CD4-positive, alpha-beta T cell (primary cell): Measurements from ENCODE around the gene A2ML1. TPM values are rescaled to one million over a fixed set of nuclear protein-coding genes. Genes with fewer than 3 reads are reported as not detected.

Experiments
- ATAC-seq: fragments of 200-7000 bp; cut with Tn5 transposase; one replicate; pipeline ENCODE4 v1.10.0; 2022; ENCODE audit warnings: mild to moderate bottlenecking; ENCODE audit not compliant: poor library complexity
- CTCF ChIA-PET: fragments of 350-600 bp; sonication (Branson Sonifier 250); formaldehyde crosslinking; loops from one replicate; lab custom pipeline; 2021; ENCODE audit warnings: antibody characterized with exemption, inconsistent platforms; lab: Charles Lee
- POLR2A ChIA-PET: fragments of 350-600 bp; sonication (Branson Sonifier 250); formaldehyde crosslinking; loops from one replicate; lab custom pipeline; 2021; ENCODE audit warnings: antibody characterized with exemption, inconsistent platforms; lab: Charles Lee
- DNase-seq, 14 experiments: peaks; one replicate each; pipeline ENCODE4 v3.0.0-alpha.2; 2013 to 2020; ENCODE audit warnings: mixed read lengths in 2 of 14
- H3K27ac ChIP-seq, 2 donors: one replicate each; pipeline versions ENCODE4 v1.5.1 to v1.7.0; 2013; ENCODE audit warnings: low read length in 2 of 2, low read depth in 1 of 2, mild to moderate bottlenecking in 1 of 2
- H3K27me3 ChIP-seq, 2 experiments: 1 replicate in 1 of 2; 2 replicates in 1 of 2; pipeline versions ENCODE4 v1.6.1 to v1.7.0; 2013; ENCODE audit warnings: low read length in 2 of 2, control low read depth in 1 of 2, mild to moderate bottlenecking in 1 of 2, moderate library complexity in 1 of 2; ENCODE audit not compliant: insufficient read depth in 2 of 2, control insufficient read depth in 1 of 2
- H3K36me3 ChIP-seq: one replicate; pipeline ENCODE4 v1.6.1; 2013; ENCODE audit warnings: low read length, control low read depth; ENCODE audit not compliant: insufficient read depth
- H3K4me1 ChIP-seq: one replicate; pipeline ENCODE4 v1.6.1; 2013; ENCODE audit warnings: low read length, control low read depth; ENCODE audit not compliant: insufficient read depth
- H3K4me3 ChIP-seq: one replicate; pipeline ENCODE4 v1.5.1; 2013; ENCODE audit warnings: mild to moderate bottlenecking, low read length, moderate library complexity
- H3K9me3 ChIP-seq, 2 experiments: 1 replicate in 1 of 2; 2 replicates in 1 of 2; pipeline versions ENCODE4 v1.6.1 to v1.7.0; 2013; ENCODE audit warnings: low read length in 2 of 2, mild to moderate bottlenecking in 2 of 2, control low read depth in 1 of 2, moderate library complexity in 1 of 2; ENCODE audit not compliant: control insufficient read depth in 1 of 2, insufficient read depth in 1 of 2
- H3K27ac Mint-ChIP-seq: one replicate; pipeline ENCODE4 v1.8.0; 2020; ENCODE audit warnings: mixed read lengths
- H3K27me3 Mint-ChIP-seq: one replicate; pipeline ENCODE4 v1.8.0; 2021; ENCODE audit warnings: mixed read lengths
- H3K36me3 Mint-ChIP-seq: one replicate; pipeline ENCODE4 v1.8.0; 2021; ENCODE audit warnings: low read depth, mixed read lengths
- H3K4me1 Mint-ChIP-seq: one replicate; pipeline ENCODE4 v1.8.0; 2021; ENCODE audit warnings: low read depth, mixed read lengths
- H3K4me3 Mint-ChIP-seq: one replicate; pipeline ENCODE4 v1.8.0; 2020; ENCODE audit warnings: mild to moderate bottlenecking, mixed read lengths
- H3K9me3 Mint-ChIP-seq: one replicate; pipeline ENCODE4 v1.8.0; 2020; ENCODE audit warnings: mixed read lengths
- CTCF ChIP-seq: fragments of 200-600 bp; IDR thresholded peaks from one replicate; pipeline ENCODE4 v1.8.0; 2022; ENCODE audit warnings: antibody characterized with exemption, mild to moderate bottlenecking
- intact Hi-C, 2 experiments: fragments of 100-400 bp; cut with DNase I in 1 of 2; cut with micrococcal nuclease in 1 of 2; formaldehyde crosslinking; loops; one replicate each; pipeline versions ENCODE4 v1.15.1 to v1.9.0; 2023 to 2025; cut with DNase I, micrococcal nuclease
- total RNA-seq, 174 experiments: library from RNA in 2 of 174; stranded (reverse) in 2 of 174; gene quantifications; one replicate each; pipeline ENCODE4 v1.2.3 and lab custom pipeline; 2021 to 2026

Gene A2ML1
- total RNA-seq, 2 experiments from 2014 or later: not detected

GRCh38 chr12:8841778-8842177, 19.4 kb downstream of the A2ML1 start:
- no peak for TF ChIP-seq CTCF
- intact Hi-C loops: no loop called here

GRCh38 chr12:8844665-8845064, 22.2 kb downstream of the A2ML1 start:
- Mint-ChIP-seq H3K9me3 (no peaks in the 10 kb centered on the region), H3K4me1 (no peaks in the 10 kb centered on the region)
- no peak for DNase-seq

More at GRCh38 chr12:8841778-8842177, 19.4 kb downstream of the A2ML1 start:
- H3K9me3 ChIP-seq: no peaks in the 10 kb centered on the region
- H3K27ac ChIP-seq: no peak overlapping the region
- H3K27me3 ChIP-seq: no peaks in the 10 kb centered on the region
- POLR2A ChIA-PET: no interaction called here
- no peak for DNase-seq
- no peak overlapping the region for H3K27ac Mint-ChIP-seq
- H3K4me3 ChIP-seq: no peak overlapping the region
- H3K36me3 ChIP-seq: no peaks in the 10 kb centered on the region
- H3K4me1 ChIP-seq: no peaks in the 10 kb centered on the region
- H3K4me3 Mint-ChIP-seq: no peak overlapping the region
- no peaks in the 10 kb centered on the region for H3K36me3 Mint-ChIP-seq
- no peak for ATAC-seq
- CTCF ChIA-PET: no interaction called here
- H3K4me1 Mint-ChIP-seq: no peaks in the 10 kb centered on the region
- H3K27me3 Mint-ChIP-seq: peaks cover 2% of the 10 kb centered on the region
- no peaks in the 10 kb centered on the region for H3K9me3 Mint-ChIP-seq

GRCh38 chr12:8846305-8846704, 23.9 kb downstream of the A2ML1 start:
- no peak for ATAC-seq
- TF ChIP-seq CTCF: no peak
- intact Hi-C loops: no loop called here
- Histone ChIP-seq H3K36me3 (no peaks in the 10 kb centered on the region), H3K27me3 (no peaks in the 10 kb centered on the region), H3K4me3 (no peak overlapping the region), H3K9me3 (no peaks in the 10 kb centered on the region), H3K27ac (no peak overlapping the region), H3K4me1 (no peaks in the 10 kb centered on the region)
- Mint-ChIP-seq H3K27me3 (no peaks in the 10 kb centered on the region), H3K4me1 (no peaks in the 10 kb centered on the region), H3K9me3 (no peaks in the 10 kb centered on the region), H3K36me3 (no peaks in the 10 kb centered on the region), H3K4me3 (no peak overlapping the region), H3K27ac (no peak overlapping the region)
- CTCF ChIA-PET: no interaction called here
- no peak for DNase-seq
- POLR2A ChIA-PET: no interaction called here

More at GRCh38 chr12:8844665-8845064, 22.2 kb downstream of the A2ML1 start:
- POLR2A ChIA-PET: interaction anchor here (0.7 kb wide), 1 partner anchor 101 kb away, joined by 3 read pairs; no protein-coding TSS in a partner anchor
- Histone ChIP-seq H3K9me3 (no peaks in the 10 kb centered on the region), H3K4me3 (no peak overlapping the region), H3K36me3 (no peaks in the 10 kb centered on the region), H3K27ac (no peak overlapping the region), H3K27me3 (no peaks in the 10 kb centered on the region), H3K4me1 (no peaks in the 10 kb centered on the region)
- Mint-ChIP-seq H3K4me3 (no peak overlapping the region), H3K27ac (no peak overlapping the region), H3K27me3 (no peaks in the 10 kb centered on the region), H3K36me3 (no peaks in the 10 kb centered on the region)
- intact Hi-C loops: no loop called here
- ATAC-seq: no peak
- CTCF ChIA-PET: no interaction called here
- no peak for TF ChIP-seq CTCF
